ENCODE measurements around the gene PGRMC1. TPM values are rescaled to one million over a fixed set of nuclear protein-coding genes. Genes with fewer than 3 reads are reported as not detected.

Gene PGRMC1
- total RNA-seq = 101 and 107 TPM in 2 replicates

GRCh38 chrX:119235872-119236622 is at the start of gene PGRMC1:
TSS of gene PGRMC1 (plus strand) at chrX:119236285. CDS start at chrX:119236364, 79 bp downstream.
- H3K4me3 ChIP-seq (ENCODE audit: low read depth, low read length) = peak within 1 kb of the TSS; percentile 79
- no peaks in the 10 kb centered on the region for H3K36me3 ChIP-seq (ENCODE audit: control insufficient read depth, insufficient read depth, low read length)
- TF ChIP-seq, protein P1, sequence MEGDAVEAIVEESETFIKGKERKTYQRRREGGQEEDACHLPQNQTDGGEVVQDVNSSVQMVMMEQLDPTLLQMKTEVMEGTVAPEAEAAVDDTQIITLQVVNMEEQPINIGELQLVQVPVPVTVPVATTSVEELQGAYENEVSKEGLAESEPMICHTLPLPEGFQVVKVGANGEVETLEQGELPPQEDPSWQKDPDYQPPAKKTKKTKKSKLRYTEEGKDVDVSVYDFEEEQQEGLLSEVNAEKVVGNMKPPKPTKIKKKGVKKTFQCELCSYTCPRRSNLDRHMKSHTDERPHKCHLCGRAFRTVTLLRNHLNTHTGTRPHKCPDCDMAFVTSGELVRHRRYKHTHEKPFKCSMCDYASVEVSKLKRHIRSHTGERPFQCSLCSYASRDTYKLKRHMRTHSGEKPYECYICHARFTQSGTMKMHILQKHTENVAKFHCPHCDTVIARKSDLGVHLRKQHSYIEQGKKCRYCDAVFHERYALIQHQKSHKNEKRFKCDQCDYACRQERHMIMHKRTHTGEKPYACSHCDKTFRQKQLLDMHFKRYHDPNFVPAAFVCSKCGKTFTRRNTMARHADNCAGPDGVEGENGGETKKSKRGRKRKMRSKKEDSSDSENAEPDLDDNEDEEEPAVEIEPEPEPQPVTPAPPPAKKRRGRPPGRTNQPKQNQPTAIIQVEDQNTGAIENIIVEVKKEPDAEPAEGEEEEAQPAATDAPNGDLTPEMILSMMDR (IDR thresholded peaks at IDR 0.05; ENCODE audit: insufficient read depth, low read length, poor library complexity, severe bottlenecking) = no peak
- DNase-seq (ENCODE audit: low read depth) = no peak
- no peaks in the 10 kb centered on the region for H3K27me3 ChIP-seq (ENCODE audit: control insufficient read depth, insufficient read depth, low read length)

DNA sequence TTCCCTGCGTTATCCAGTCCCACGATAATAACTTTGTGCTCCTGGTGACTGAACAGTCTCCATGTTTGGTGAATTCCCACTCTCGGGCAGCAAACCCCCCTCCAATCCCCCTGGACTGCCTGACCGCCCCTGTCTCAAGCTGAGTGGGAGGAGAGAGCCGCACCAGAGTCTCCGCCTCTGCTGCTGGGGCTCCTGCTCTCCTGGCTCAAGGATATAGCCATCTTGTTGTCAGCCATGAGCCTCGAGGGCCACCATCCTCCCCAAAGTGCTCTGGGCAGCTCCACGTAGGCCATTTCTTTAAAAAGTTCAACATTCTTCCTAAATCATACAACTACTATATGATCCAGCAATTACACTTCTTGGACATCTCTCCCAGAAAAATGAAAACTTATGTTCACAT is 49.3 kb upstream of the PGRMC1 start:
- TF ChIP-seq, protein P1 (IDR thresholded peaks at IDR 0.05; ENCODE audit: insufficient read depth, low read length, poor library complexity, severe bottlenecking) = no peak
- H3K4me3 ChIP-seq (ENCODE audit: low read depth, low read length) = no peak overlapping the region
- H3K27me3 ChIP-seq (ENCODE audit: control insufficient read depth, insufficient read depth, low read length) = no peaks in the 10 kb centered on the region
- H3K36me3 ChIP-seq (ENCODE audit: control insufficient read depth, insufficient read depth, low read length) = no peaks in the 10 kb centered on the region
- DNase-seq (ENCODE audit: low read depth) = no peak

GRCh38 chrX:119187298-119187697 is 48.8 kb upstream of the PGRMC1 start:
- DNase-seq (ENCODE audit: low read depth) = no peak
- H3K36me3 ChIP-seq (ENCODE audit: control insufficient read depth, insufficient read depth, low read length) = no peaks in the 10 kb centered on the region
- TF ChIP-seq, protein P1 (IDR thresholded peaks at IDR 0.05; ENCODE audit: insufficient read depth, low read length, poor library complexity, severe bottlenecking) = no peak

GRCh38 chrX:119189115-119189514 is 47.0 kb upstream of the PGRMC1 start:
- Histone ChIP-seq H3K36me3 (ENCODE audit: control insufficient read depth, insufficient read depth, low read length) (no peaks in the 10 kb centered on the region), H3K4me3 (ENCODE audit: low read depth, low read length) (no peak overlapping the region), H3K27me3 (ENCODE audit: control insufficient read depth, insufficient read depth, low read length) (no peaks in the 10 kb centered on the region)
- TF ChIP-seq, protein P1 (IDR thresholded peaks at IDR 0.05; ENCODE audit: insufficient read depth, low read length, poor library complexity, severe bottlenecking) = no peak
- DNase-seq (ENCODE audit: low read depth) = no peak

More at GRCh38 chrX:119187298-119187697, 48.8 kb upstream of the PGRMC1 start:
- Histone ChIP-seq H3K4me3 (ENCODE audit: low read depth, low read length) (no peak overlapping the region), H3K27me3 (ENCODE audit: control insufficient read depth, insufficient read depth, low read length) (no peaks in the 10 kb centered on the region)

DNA sequence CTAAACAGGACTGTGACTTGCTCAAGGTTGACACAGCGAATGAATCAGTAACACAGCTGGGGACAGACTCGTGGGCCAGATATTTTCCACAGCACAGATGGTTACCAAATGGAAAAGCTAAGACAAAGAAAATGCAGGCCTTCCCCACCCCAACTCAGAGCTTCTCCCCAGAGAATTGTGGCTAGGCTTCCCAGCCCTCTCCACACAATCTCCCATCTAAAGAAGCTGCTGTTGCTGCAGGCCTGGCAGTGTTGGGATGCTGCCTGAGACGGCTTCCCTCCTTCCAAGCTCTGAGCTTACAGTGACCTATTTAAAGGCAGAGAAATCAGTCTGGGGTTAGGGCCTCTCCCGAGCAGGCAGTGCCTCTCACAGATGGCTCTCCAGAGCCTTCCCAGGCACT is 46.5 kb upstream of the PGRMC1 start:
- H3K36me3 ChIP-seq (ENCODE audit: control insufficient read depth, insufficient read depth, low read length) = no peaks in the 10 kb centered on the region
- peaks cover 2% of the 10 kb centered on the region for H3K27me3 ChIP-seq (ENCODE audit: control insufficient read depth, insufficient read depth, low read length)
- TF ChIP-seq, protein P1 (IDR thresholded peaks at IDR 0.05; ENCODE audit: insufficient read depth, low read length, poor library complexity, severe bottlenecking) = no peak
- no peak overlapping the region for H3K4me3 ChIP-seq (ENCODE audit: low read depth, low read length)
- no peak for DNase-seq (ENCODE audit: low read depth)
